GM23248 (cell line): Measurements from ENCODE around the gene KIAA2012. TPM values are rescaled to one million over a fixed set of nuclear protein-coding genes. Genes with fewer than 3 reads are reported as not detected.

Experiments used
- DNase-seq: peaks from one replicate; pipeline ENCODE4 v3.0.0-alpha.2; 2015
- H2AFZ ChIP-seq: fragments of 200-600 bp; sonication (generic); 2 replicates; pipeline ENCODE4 v1.6.1; 2016; ENCODE audit warnings: antibody characterized with exemption
- H3F3A ChIP-seq: fragments of 200-600 bp; sonication (generic); 2 replicates; pipeline ENCODE4 v1.6.1; 2016; ENCODE audit warnings: mild to moderate bottlenecking, antibody characterized with exemption, mixed run types; ENCODE audit not compliant: insufficient read depth
- H3K27ac ChIP-seq: fragments of 200-600 bp; sonication (generic); 2 replicates; pipeline ENCODE4 v1.5.1; 2016; ENCODE audit warnings: mild to moderate bottlenecking
- H3K27me3 ChIP-seq: fragments of 200-600 bp; sonication (generic); replicated peaks from 2 replicates; pipeline ENCODE4 v1.6.1; 2016; ENCODE audit warnings: mild to moderate bottlenecking; ENCODE audit not compliant: insufficient read depth
- H3K36me3 ChIP-seq: fragments of 200-600 bp; sonication (generic); 2 replicates; pipeline ENCODE4 v1.6.1; 2016; ENCODE audit warnings: low read depth, mild to moderate bottlenecking
- H3K4me1 ChIP-seq: fragments of 200-600 bp; sonication (generic); 2 replicates; pipeline ENCODE4 v1.6.1; 2016; ENCODE audit warnings: mild to moderate bottlenecking; ENCODE audit not compliant: insufficient read depth
- H3K4me2 ChIP-seq: fragments of 200-600 bp; sonication (generic); one replicate; pipeline ENCODE4 v1.6.1; 2016; ENCODE audit warnings: mild to moderate bottlenecking; ENCODE audit not compliant: unreplicated experiment
- H3K4me3 ChIP-seq: fragments of 200-600 bp; sonication (generic); 2 replicates; pipeline ENCODE4 v1.5.1; 2016; ENCODE audit warnings: mild to moderate bottlenecking
- H3K79me2 ChIP-seq: fragments of 200-600 bp; sonication (generic); 2 replicates; pipeline ENCODE4 v1.6.1; 2016; ENCODE audit warnings: mild to moderate bottlenecking; ENCODE audit not compliant: insufficient read depth
- H3K9ac ChIP-seq: fragments of 200-600 bp; sonication (generic); 2 replicates; pipeline ENCODE4 v1.6.1; 2016; ENCODE audit warnings: mild to moderate bottlenecking
- H3K9me2 ChIP-seq: fragments of 200-600 bp; sonication (generic); 2 replicates; pipeline ENCODE4 v1.6.1; 2016; ENCODE audit warnings: mixed run types, mild to moderate bottlenecking, moderate library complexity; ENCODE audit not compliant: insufficient read depth
- H3K9me3 ChIP-seq: fragments of 200-600 bp; sonication (generic); one replicate; pipeline ENCODE4 v1.6.1; 2017; ENCODE audit warnings: low read depth
- H4K20me1 ChIP-seq: fragments of 200-600 bp; sonication (generic); 2 replicates; pipeline ENCODE4 v1.6.0; 2016; ENCODE audit not compliant: insufficient read depth
- EZH2 ChIP-seq: fragments of 200-600 bp; sonication (generic); IDR thresholded peaks from 2 replicates; pipeline ENCODE4 v1.6.1; 2018; ENCODE audit warnings: antibody characterized with exemption, mild to moderate bottlenecking; ENCODE audit not compliant: insufficient read depth, poor library complexity, severe bottlenecking
- EZH2phosphoT487 ChIP-seq: fragments of 200-600 bp; sonication (generic); IDR thresholded peaks from 2 replicates; pipeline ENCODE4 v1.6.1; 2018; ENCODE audit warnings: antibody characterized with exemption, moderate library complexity, mild to moderate bottlenecking, low read depth; ENCODE audit not compliant: insufficient read depth
- WGBS, 2 experiments: methylation state at CpG; one replicate each; pipeline ENCODE4 v1.1.6; 2015 to 2017; ENCODE audit warnings: low lambda C conversion rate in 2 of 2, low coverage in 1 of 2; ENCODE audit errors: missing lambda C conversion rate in 2 of 2; 5-methylcytosine and 5-hydroxymethylcytosine counted together
- in situ Hi-C: fragments of 300-500 bp; cut with MboI; formaldehyde crosslinking; loops from 2 replicates; pipeline ENCODE4 v1.15.0; 2020
- polyA plus RNA-seq: library from polyadenylated mRNA; unstranded; fragments of >200 nt; fragmentation: Nextera tagmentation; extraction: Ambion mirVana; gene quantifications from 2 replicates; pipeline ENCODE4 v1.2.1, GENCODE V29; 2016
- total RNA-seq: library from RNA; depleted of rRNA; stranded (reverse); fragments of >200 nt; shearing (Covaris generic); gene quantifications from 2 replicates; pipeline ENCODE4 v1.2.3, GENCODE V29; 2014

KIAA2012 gene
- total and polyA plus RNA-seq, 2 experiments from 2014 or later = 0.18 TPM; not detected in 1

DNA sequence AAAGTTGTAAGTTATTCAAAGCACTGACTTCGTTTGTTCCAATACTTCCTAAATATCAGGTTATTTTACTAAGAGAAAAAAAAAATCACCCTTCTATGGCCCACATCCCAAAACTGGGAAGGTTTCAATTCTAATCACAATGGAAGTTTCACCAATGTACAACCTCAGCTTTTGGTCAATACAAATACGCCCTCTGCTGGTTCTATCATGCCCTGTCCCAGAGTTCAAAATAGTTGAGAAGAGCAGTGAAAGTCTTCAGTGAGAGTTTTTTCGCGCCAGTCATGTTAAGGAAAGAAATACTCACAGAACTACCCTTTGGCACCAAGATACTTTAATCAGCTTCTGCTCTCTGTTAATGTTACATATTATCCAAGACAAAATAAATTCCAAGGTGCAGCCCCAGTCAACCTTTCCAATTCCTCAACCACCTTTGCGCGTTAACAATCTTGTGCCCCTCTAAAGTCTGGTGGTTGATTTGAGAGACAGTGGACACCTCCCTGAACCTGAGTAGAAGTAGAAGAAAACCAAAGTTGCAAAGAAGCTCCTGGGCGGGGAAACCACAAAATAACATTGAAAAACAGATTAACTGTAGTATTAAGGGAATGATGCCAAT, 105.4 kb downstream of the KIAA2012 start:
- H4K20me1 ChIP-seq = no peaks in the 10 kb centered on the region
- H3F3A ChIP-seq = no peaks in the 10 kb centered on the region
- WGBS, 2 experiments = 35 to 36% methylated on average over 7 of the region's 7 CpGs
- H3K4me2 ChIP-seq = no peak overlapping the region
- no peaks in the 10 kb centered on the region for H3K79me2 ChIP-seq
- H3K4me3 ChIP-seq = no peak overlapping the region
- no peaks in the 10 kb centered on the region for H3K36me3 ChIP-seq
- no peaks in the 10 kb centered on the region for H3K27me3 ChIP-seq
- in situ Hi-C loops = no loop called here
- H3K27ac ChIP-seq = no peak overlapping the region
- no peak overlapping the region for H3K9ac ChIP-seq
- H3K9me2 ChIP-seq = no peaks in the 10 kb centered on the region
- DNase-seq = peak; percentile 79
- TF ChIP-seq EZH2 = no peak
- TF ChIP-seq EZH2phosphoT487 = no peak
- no peaks in the 10 kb centered on the region for H3K4me1 ChIP-seq
- no peaks in the 10 kb centered on the region for H3K9me3 ChIP-seq
- no peak overlapping the region for H2AFZ ChIP-seq

DNA sequence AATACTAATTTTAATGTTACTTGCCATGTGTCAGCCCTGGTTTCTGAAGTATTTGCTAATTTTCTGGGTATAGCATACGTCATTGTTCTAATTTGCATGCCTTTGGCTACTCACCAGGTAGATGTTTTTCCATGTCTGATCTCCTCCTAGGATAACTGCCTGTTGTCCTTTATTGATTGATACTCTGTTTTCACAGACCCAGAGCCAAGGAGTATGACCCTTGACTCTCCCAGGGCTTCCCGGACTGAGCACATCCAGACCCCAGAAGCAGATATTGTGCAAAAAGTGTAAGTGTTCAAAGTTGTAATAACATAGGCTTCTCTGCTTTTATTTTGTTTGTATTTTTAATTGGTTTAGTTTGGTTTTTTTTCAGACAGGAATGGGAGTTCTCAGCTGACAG, 111.5 kb downstream of the KIAA2012 start:
- peaks cover 10% of the 10 kb centered on the region; the same call in 1 of the 2 replicates for H3F3A ChIP-seq
- no peak overlapping the region for H3K9ac ChIP-seq
- no peaks in the 10 kb centered on the region for H3K9me2 ChIP-seq
- in situ Hi-C loops = loop anchor here (10.0 kb wide), 2 partner anchors 330 to 390 kb away; no protein-coding TSS in a partner anchor
- no peaks in the 10 kb centered on the region for H3K36me3 ChIP-seq
- H2AFZ ChIP-seq = no peak overlapping the region
- no peak overlapping the region for H3K4me2 ChIP-seq
- H4K20me1 ChIP-seq = no peaks in the 10 kb centered on the region
- no peak for TF ChIP-seq EZH2
- no peak for TF ChIP-seq EZH2phosphoT487
- H3K27ac ChIP-seq = no peak overlapping the region
- no peak for DNase-seq
- no peaks in the 10 kb centered on the region for H3K79me2 ChIP-seq
- H3K4me3 ChIP-seq = no peak overlapping the region
- no peaks in the 10 kb centered on the region for H3K9me3 ChIP-seq
- no peaks in the 10 kb centered on the region for H3K27me3 ChIP-seq
- WGBS, 2 experiments = 74 to 75% methylated on average over 2 of the region's 2 CpGs
- H3K4me1 ChIP-seq = peaks cover 10% of the 10 kb centered on the region

DNA sequence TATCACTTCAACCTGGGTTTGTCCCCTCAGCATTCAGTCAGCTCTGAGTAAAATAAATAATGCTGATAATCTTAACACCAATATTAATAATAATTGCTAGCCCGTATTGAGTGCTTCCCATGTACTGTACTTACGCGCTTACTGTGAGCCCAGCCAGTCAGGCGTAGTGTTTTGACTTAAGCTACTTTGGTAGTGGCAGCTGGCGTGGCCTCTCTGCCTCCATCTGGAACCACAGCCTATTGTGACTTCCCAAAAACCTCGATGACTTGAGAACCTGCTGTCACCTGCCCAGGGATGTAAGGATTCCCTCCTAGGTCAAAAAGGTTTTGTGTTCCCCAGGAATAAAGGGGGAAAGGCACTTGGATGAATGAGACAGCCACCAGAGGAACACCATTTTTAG, 112.1 kb downstream of the KIAA2012 start:
- DNase-seq = no peak
- peaks cover 10% of the 10 kb centered on the region; the same call in 1 of the 2 replicates for H3F3A ChIP-seq
- H3K9me2 ChIP-seq = no peaks in the 10 kb centered on the region
- 84 to 88% methylated on average over 6 of the region's 6 CpGs for WGBS, 2 experiments
- no peak overlapping the region for H3K9ac ChIP-seq
- H2AFZ ChIP-seq = no peak overlapping the region
- no peaks in the 10 kb centered on the region for H3K79me2 ChIP-seq
- H3K27ac ChIP-seq = no peak overlapping the region
- no peaks in the 10 kb centered on the region for H3K36me3 ChIP-seq
- H4K20me1 ChIP-seq = no peaks in the 10 kb centered on the region
- H3K4me1 ChIP-seq = peaks cover 10% of the 10 kb centered on the region
- no peaks in the 10 kb centered on the region for H3K9me3 ChIP-seq
- in situ Hi-C loops = loop anchor here (10.0 kb wide), 2 partner anchors 330 to 390 kb away; no protein-coding TSS in a partner anchor
- H3K4me2 ChIP-seq = no peak overlapping the region
- no peaks in the 10 kb centered on the region for H3K27me3 ChIP-seq
- no peak overlapping the region for H3K4me3 ChIP-seq
- no peak for TF ChIP-seq EZH2phosphoT487
- no peak for TF ChIP-seq EZH2

DNA sequence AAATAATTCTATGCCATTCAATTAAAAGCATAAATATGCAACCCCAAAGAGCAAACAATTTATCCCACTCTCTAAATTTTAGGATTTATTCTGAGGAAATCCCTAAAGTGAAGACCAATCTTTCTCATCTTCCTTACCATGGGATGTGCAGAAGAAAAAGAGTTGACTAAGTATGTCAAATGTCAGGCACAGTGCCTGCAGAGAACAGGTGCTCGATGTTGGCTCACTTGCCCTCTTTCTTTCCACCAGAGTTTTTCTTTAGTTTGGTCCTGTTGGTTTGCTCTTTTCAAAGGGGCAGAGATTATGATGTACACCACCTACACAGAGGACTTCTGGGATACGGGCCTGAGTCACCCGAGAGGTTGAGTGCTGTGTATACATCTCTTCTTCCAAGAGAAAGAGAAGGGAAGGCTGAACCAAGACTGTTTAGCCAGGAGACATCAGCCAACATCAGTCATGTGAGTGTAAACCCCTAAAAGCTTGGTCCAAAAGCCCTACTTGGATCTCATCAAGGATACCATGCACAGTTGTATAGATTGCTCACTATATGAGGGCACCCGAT, 113.7 kb downstream of the KIAA2012 start:
- Histone ChIP-seq H3K79me2 (no peaks in the 10 kb centered on the region), H3K4me3 (no peak overlapping the region), H3K4me2 (no peak overlapping the region), H3K4me1 (peaks cover 10% of the 10 kb centered on the region), H3K27me3 (no peaks in the 10 kb centered on the region), H3K9ac (no peak overlapping the region), H4K20me1 (no peaks in the 10 kb centered on the region), H3F3A (peaks cover 10% of the 10 kb centered on the region; the same call in 1 of the 2 replicates), H3K9me2 (no peaks in the 10 kb centered on the region), H3K27ac (no peak overlapping the region), H3K36me3 (no peaks in the 10 kb centered on the region), H3K9me3 (no peaks in the 10 kb centered on the region), H2AFZ (no peak overlapping the region)
- in situ Hi-C loops = loop anchor here (10.0 kb wide), 2 partner anchors 332 to 392 kb away; no protein-coding TSS in a partner anchor
- DNase-seq = peak; percentile 8
- 82 to 86% methylated on average over 4 of the region's 4 CpGs for WGBS, 2 experiments
- TF ChIP-seq EZH2phosphoT487 = no peak
- no peak for TF ChIP-seq EZH2
